HepG2 (cell line): ENCODE measurements around the gene KIF5B. TPM values are rescaled to one million over a fixed set of nuclear protein-coding genes. Genes with fewer than 3 reads are reported as not detected.
A peak's percentile ranks its signal among the peaks of the same experiment; 100 is the strongest.

Experiments
- GTF2F1 ChIP-seq: fragments of 150-350 bp; IDR thresholded peaks from 2 replicates; pipeline ENCODE4 v1.6.1; 2014; ENCODE audit warnings: low read length
- HMG20A ChIP-seq: IDR thresholded peaks from 2 replicates; pipeline ENCODE4 v1.6.1; 2016; ENCODE audit warnings: borderline replicate concordance
- HOXA5 ChIP-seq: sonication (generic); formaldehyde crosslinking; IDR thresholded peaks from 2 replicates; pipeline ENCODE4 v1.4.0; 2020; ENCODE audit warnings: missing genetic modification reagents
- ISL2 ChIP-seq: sonication (generic); formaldehyde crosslinking; IDR thresholded peaks from 2 replicates; pipeline ENCODE4 v1.5.0; 2020; ENCODE audit warnings: missing genetic modification reagents
- NBN ChIP-seq: fragments of 450-650 bp; conservative IDR thresholded peaks from 2 replicates; pipeline ENCODE4 v1.6.1; 2017
- NFE2 ChIP-seq: sonication (generic); formaldehyde crosslinking; IDR thresholded peaks from 2 replicates; pipeline ENCODE4 v1.4.0; 2020; ENCODE audit warnings: missing genetic modification reagents
- NPAS2 ChIP-seq: sonication (generic); formaldehyde crosslinking; IDR thresholded peaks from 2 replicates; pipeline ENCODE4 v1.8.0; 2022; ENCODE audit warnings: mild to moderate bottlenecking, missing genetic modification reagents, borderline replicate concordance
- TBX2 ChIP-seq: sonication (generic); formaldehyde crosslinking; IDR thresholded peaks from 2 replicates; pipeline ENCODE4 v1.5.0; 2020; ENCODE audit warnings: missing genetic modification reagents, mild to moderate bottlenecking, borderline replicate concordance
- ZC3H13 ChIP-seq: sonication (generic); formaldehyde crosslinking; IDR thresholded peaks from 2 replicates; pipeline ENCODE4 v1.8.1; 2023; ENCODE audit warnings: mild to moderate bottlenecking, missing genetic modification reagents, moderate library complexity
- ZFP41 ChIP-seq: sonication (generic); formaldehyde crosslinking; IDR thresholded peaks from 2 replicates; pipeline ENCODE4 v1.4.0; 2020; ENCODE audit warnings: mild to moderate bottlenecking, missing genetic modification reagents, borderline replicate concordance
- ZNF329 ChIP-seq: sonication (generic); formaldehyde crosslinking; IDR thresholded peaks from 2 replicates; pipeline ENCODE4 v1.9.0; 2021; ENCODE audit warnings: low read depth, mild to moderate bottlenecking, missing genetic modification reagents
- ZNF335 ChIP-seq: sonication (generic); formaldehyde crosslinking; IDR thresholded peaks from 2 replicates; pipeline ENCODE4 v1.4.0; 2020; ENCODE audit warnings: missing genetic modification reagents
- ZNF672 ChIP-seq: sonication (generic); formaldehyde crosslinking; IDR thresholded peaks from 2 replicates; pipeline ENCODE4 v1.8.1; 2022; ENCODE audit warnings: missing genetic modification reagents
- ZNF720 ChIP-seq: sonication (generic); formaldehyde crosslinking; IDR thresholded peaks from 2 replicates; pipeline ENCODE4 v1.4.0; 2020; ENCODE audit warnings: missing genetic modification reagents
- ZNF761 ChIP-seq: sonication (generic); formaldehyde crosslinking; conservative IDR thresholded peaks from 2 replicates; pipeline ENCODE4 v1.4.0; 2020; ENCODE audit warnings: mild to moderate bottlenecking, missing genetic modification reagents
- ZNF879 ChIP-seq: sonication (generic); formaldehyde crosslinking; IDR thresholded peaks from 2 replicates; pipeline ENCODE4 v1.8.1; 2023; ENCODE audit warnings: missing genetic modification reagents
- polyA plus RNA-seq, 8 experiments: library from polyadenylated mRNA; depleted of rRNA in 3 of 8; stranded (reverse) in 7 of 8; unstranded in 1 of 8; fragments of >200 nt; fragmentation: Illumina TruSeq in 4 of 8; extraction: Trizol in 4 of 8; gene quantifications; 2 replicates each; pipeline versions ENCODE4 v1.2.1 to v1.2.3, GENCODE V29; 2011 to 2016; ENCODE audit warnings: low read depth in 4 of 8, missing spikeins in 1 of 8, mixed read lengths in 1 of 8; ENCODE audit not compliant: insufficient read depth in 1 of 8
- total RNA-seq, 5 experiments: library from RNA; depleted of rRNA; stranded (reverse); fragments of >200 nt; fragmentation: Illumina TruSeq; extraction: Trizol; gene quantifications; 2 replicates each; pipeline ENCODE4 v1.2.3, GENCODE V29; 2016; ENCODE audit warnings: low read depth in 1 of 5
- TF ChIP-seq, protein P1 (sequence below), 2 experiments: sonication (generic) in 1 of 2; formaldehyde crosslinking in 1 of 2; IDR thresholded peaks; 2 replicates each; pipeline versions ENCODE4 v1.6.1 to v1.9.0; 2014 to 2022; ENCODE audit warnings: antibody characterized with exemption in 1 of 2, borderline replicate concordance in 1 of 2, inconsistent platforms in 1 of 2, low read depth in 1 of 2, missing genetic modification reagents in 1 of 2
- TF ChIP-seq, protein P2 (sequence below): sonication (generic); formaldehyde crosslinking; IDR thresholded peaks from 2 replicates; pipeline ENCODE4 v1.4.0; 2020; ENCODE audit warnings: missing genetic modification reagents
- TF ChIP-seq, protein P3 (sequence below): IDR thresholded peaks from 2 replicates; pipeline ENCODE4 v1.6.1; 2012; ENCODE audit warnings: inconsistent platforms
- TF ChIP-seq, protein P4 (sequence below): sonication (generic); IDR thresholded peaks from 2 replicates; pipeline ENCODE4 v1.6.1; 2016; ENCODE audit warnings: low read depth, borderline replicate concordance

The KIF5B gene
- total and polyA plus RNA-seq, 2 of the 13 experiments (the other 11 are each of a cell fraction or from before 2014, with no cell fraction given) = 34.3 to 133 TPM

DNA sequence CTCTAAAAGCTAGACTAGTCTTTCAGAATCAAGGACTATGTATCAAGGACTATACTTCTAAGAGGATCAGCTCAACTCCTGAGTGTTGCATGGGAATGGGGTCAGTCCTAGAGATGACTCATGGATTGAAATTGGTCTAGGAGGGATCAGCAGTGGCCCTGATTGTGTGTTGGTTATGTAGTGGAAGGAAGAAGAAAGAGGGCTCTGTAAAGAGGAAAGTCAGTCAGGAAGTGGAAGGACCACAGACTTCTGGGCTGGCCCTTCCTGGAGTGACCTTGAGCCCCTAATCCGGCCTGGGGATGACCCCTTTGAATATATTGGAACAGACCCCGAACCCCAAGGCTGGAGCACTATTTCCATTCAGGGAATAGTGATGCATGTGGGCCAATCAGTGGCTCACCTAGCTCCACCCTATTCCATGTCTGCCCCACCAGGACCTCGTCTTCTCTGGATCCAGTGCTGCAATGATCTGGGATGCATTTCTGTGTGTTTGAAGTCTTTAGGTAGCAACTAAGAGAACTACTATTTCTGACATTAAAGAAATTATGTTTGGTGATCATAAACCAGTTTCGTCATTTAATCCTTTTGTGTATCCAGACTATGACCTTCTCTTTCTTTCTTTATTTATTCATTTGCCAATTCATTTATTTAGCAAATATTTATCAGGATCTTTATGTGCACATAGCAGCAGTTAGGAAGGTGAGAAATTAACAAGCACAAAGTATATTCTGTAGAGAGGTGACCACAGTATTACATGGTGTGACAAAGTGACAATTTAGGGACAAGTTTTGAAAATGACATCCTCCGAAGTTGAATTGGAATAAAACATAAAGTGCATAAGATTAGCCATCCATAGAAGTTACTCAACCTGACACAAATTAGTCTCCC, 48.6 kb upstream of the KIF5B start (continued):
- TF ChIP-seq, protein P1, sequence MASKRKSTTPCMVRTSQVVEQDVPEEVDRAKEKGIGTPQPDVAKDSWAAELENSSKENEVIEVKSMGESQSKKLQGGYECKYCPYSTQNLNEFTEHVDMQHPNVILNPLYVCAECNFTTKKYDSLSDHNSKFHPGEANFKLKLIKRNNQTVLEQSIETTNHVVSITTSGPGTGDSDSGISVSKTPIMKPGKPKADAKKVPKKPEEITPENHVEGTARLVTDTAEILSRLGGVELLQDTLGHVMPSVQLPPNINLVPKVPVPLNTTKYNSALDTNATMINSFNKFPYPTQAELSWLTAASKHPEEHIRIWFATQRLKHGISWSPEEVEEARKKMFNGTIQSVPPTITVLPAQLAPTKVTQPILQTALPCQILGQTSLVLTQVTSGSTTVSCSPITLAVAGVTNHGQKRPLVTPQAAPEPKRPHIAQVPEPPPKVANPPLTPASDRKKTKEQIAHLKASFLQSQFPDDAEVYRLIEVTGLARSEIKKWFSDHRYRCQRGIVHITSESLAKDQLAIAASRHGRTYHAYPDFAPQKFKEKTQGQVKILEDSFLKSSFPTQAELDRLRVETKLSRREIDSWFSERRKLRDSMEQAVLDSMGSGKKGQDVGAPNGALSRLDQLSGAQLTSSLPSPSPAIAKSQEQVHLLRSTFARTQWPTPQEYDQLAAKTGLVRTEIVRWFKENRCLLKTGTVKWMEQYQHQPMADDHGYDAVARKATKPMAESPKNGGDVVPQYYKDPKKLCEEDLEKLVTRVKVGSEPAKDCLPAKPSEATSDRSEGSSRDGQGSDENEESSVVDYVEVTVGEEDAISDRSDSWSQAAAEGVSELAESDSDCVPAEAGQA (IDR thresholded peaks at IDR 0.05; ENCODE audit: low read depth) = no peak
- TF ChIP-seq, protein P1 (CRISPR knock-in tag; IDR thresholded peaks at IDR 0.05; ENCODE audit: borderline replicate concordance) = no peak; the same call in 1 of the 2 replicates
- TF ChIP-seq HOXA5 (CRISPR knock-in tag) (no peak), GTF2F1 (no peak), ISL2 (CRISPR knock-in tag) (0 out of 2 replicates have a peak, but pooled peaks have one; percentile 1), NPAS2 (no peak), NFE2 (CRISPR knock-in tag) (no peak), TBX2 (CRISPR knock-in tag) (peak; percentile 52; the same call in 1 of the 2 replicates), ZNF720 (CRISPR knock-in tag) (no peak), ZNF672 (CRISPR knock-in tag) (no peak), ZC3H13 (no peak), ZNF329 (CRISPR knock-in tag) (no peak), NBN (no peak), ZNF879 (CRISPR knock-in tag) (no peak), HMG20A (peak; percentile 4; the same call in 1 of the 2 replicates), ZFP41 (CRISPR knock-in tag) (no peak), ZNF335 (CRISPR knock-in tag) (no peak), ZNF761 (no peak)
- TF ChIP-seq, protein P2, sequence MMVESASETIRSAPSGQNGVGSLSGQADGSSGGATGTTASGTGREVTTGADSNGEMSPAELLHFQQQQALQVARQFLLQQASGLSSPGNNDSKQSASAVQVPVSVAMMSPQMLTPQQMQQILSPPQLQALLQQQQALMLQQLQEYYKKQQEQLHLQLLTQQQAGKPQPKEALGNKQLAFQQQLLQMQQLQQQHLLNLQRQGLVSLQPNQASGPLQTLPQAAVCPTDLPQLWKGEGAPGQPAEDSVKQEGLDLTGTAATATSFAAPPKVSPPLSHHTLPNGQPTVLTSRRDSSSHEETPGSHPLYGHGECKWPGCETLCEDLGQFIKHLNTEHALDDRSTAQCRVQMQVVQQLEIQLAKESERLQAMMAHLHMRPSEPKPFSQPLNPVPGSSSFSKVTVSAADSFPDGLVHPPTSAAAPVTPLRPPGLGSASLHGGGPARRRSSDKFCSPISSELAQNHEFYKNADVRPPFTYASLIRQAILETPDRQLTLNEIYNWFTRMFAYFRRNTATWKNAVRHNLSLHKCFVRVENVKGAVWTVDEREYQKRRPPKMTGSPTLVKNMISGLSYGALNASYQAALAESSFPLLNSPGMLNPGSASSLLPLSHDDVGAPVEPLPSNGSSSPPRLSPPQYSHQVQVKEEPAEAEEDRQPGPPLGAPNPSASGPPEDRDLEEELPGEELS (CRISPR knock-in tag) = no peak
- TF ChIP-seq, protein P3, sequence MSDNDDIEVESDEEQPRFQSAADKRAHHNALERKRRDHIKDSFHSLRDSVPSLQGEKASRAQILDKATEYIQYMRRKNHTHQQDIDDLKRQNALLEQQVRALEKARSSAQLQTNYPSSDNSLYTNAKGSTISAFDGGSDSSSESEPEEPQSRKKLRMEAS = no peak
- TF ChIP-seq, protein P4, sequence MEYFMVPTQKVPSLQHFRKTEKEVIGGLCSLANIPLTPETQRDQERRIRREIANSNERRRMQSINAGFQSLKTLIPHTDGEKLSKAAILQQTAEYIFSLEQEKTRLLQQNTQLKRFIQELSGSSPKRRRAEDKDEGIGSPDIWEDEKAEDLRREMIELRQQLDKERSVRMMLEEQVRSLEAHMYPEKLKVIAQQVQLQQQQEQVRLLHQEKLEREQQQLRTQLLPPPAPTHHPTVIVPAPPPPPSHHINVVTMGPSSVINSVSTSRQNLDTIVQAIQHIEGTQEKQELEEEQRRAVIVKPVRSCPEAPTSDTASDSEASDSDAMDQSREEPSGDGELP = no peak
